Activated CD8-positive, alpha-beta memory T cell treated with anti-CD3 and anti-CD28 coated beads, Interleukin-2, amount 50 U/mL, for 4 hours (primary cell): ENCODE measurements around the gene NCS1.

Source experiments
- DNase-seq: peaks from one replicate; pipeline ENCODE4 v3.0.0-alpha.2; 2020

The NCS1 gene

GRCh38 chr9:130195638-130196037 lies 23.4 kb downstream of the NCS1 start:
- DNase-seq = no peak

GRCh38 chr9:130196643-130197042 lies 24.4 kb downstream of the NCS1 start:
- no peak for DNase-seq

GRCh38 chr9:130197386-130197785 lies 25.2 kb downstream of the NCS1 start:
- no peak for DNase-seq

- DNase-seq = no peak
Measured at GRCh38 chr9:130197888-130198287, 25.7 kb downstream of the NCS1 start.

GRCh38 chr9:130198501-130199179 lies 26.4 kb downstream of the NCS1 start:
- no peak for DNase-seq

- no peak for DNase-seq
Measured at GRCh38 chr9:130199605-130200004, 27.4 kb downstream of the NCS1 start.

GRCh38 chr9:130200038-130200849 lies 28.0 kb downstream of the NCS1 start:
- no peak for DNase-seq

GRCh38 chr9:130201399-130201873 lies 29.2 kb downstream of the NCS1 start:
- DNase-seq = no peak

GRCh38 chr9:130201974-130202373 lies 29.8 kb downstream of the NCS1 start:
- no peak for DNase-seq

- no peak for DNase-seq
Measured at GRCh38 chr9:130204341-130204740, 32.1 kb downstream of the NCS1 start.

GRCh38 chr9:130204959-130205358 lies 32.8 kb downstream of the NCS1 start:
- no peak for DNase-seq

- DNase-seq = no peak
Measured at GRCh38 chr9:130205912-130206311, 33.7 kb downstream of the NCS1 start.

- DNase-seq = no peak
Measured at GRCh38 chr9:130206579-130206978, 34.4 kb downstream of the NCS1 start.

- DNase-seq = no peak
Measured at GRCh38 chr9:130207241-130207992, 35.2 kb downstream of the NCS1 start.

GRCh38 chr9:130208600-130209347 lies 36.6 kb downstream of the NCS1 start:
- no peak for DNase-seq

GRCh38 chr9:130209422-130209821 lies 37.2 kb downstream of the NCS1 start:
- no peak for DNase-seq

- no peak for DNase-seq
Measured at GRCh38 chr9:130211548-130212226, 39.5 kb downstream of the NCS1 start.

GRCh38 chr9:130212543-130213297 lies 40.5 kb downstream of the NCS1 start:
- no peak for DNase-seq

- DNase-seq = no peak
Measured at GRCh38 chr9:130213911-130214761, 41.9 kb downstream of the NCS1 start.

- no peak for DNase-seq
Measured at GRCh38 chr9:130214776-130215340, 42.7 kb downstream of the NCS1 start.
